ENCODE measurements around the gene GSG1L. TPM values are rescaled to one million over a fixed set of nuclear protein-coding genes. Genes with fewer than 3 reads are reported as not detected.
"Not testable (repeated sequence)": the region's sequence is repeated elsewhere in the genome, so short reads cannot be mapped to it uniquely, and the experiment has no call there.

GSG1L gene
- total RNA-seq, 1 experiment from 2014 or later, result not detected

- Mint-ChIP-seq H3K4me3 (ENCODE audit: low read depth, unreplicated experiment) (no peak overlapping the region), H3K27me3 (ENCODE audit: unreplicated experiment) (peaks cover 88% of the 10 kb centered on the region), H3K36me3 (ENCODE audit: insufficient read depth, unreplicated experiment) (no peaks in the 10 kb centered on the region), H3K9me3 (ENCODE audit: low read depth, unreplicated experiment) (no peaks in the 10 kb centered on the region), H3K27ac (ENCODE audit: unreplicated experiment) (no peak overlapping the region), H3K4me1 (ENCODE audit: low read depth, unreplicated experiment) (no peaks in the 10 kb centered on the region)
- no TSS peak for BruUV-seq (replicated peaks)
- TF ChIP-seq, protein P1, sequence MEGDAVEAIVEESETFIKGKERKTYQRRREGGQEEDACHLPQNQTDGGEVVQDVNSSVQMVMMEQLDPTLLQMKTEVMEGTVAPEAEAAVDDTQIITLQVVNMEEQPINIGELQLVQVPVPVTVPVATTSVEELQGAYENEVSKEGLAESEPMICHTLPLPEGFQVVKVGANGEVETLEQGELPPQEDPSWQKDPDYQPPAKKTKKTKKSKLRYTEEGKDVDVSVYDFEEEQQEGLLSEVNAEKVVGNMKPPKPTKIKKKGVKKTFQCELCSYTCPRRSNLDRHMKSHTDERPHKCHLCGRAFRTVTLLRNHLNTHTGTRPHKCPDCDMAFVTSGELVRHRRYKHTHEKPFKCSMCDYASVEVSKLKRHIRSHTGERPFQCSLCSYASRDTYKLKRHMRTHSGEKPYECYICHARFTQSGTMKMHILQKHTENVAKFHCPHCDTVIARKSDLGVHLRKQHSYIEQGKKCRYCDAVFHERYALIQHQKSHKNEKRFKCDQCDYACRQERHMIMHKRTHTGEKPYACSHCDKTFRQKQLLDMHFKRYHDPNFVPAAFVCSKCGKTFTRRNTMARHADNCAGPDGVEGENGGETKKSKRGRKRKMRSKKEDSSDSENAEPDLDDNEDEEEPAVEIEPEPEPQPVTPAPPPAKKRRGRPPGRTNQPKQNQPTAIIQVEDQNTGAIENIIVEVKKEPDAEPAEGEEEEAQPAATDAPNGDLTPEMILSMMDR (IDR thresholded peaks at IDR 0.05; ENCODE audit: unreplicated experiment), result no peak
- intact Hi-C loops (cut with micrococcal nuclease; ENCODE audit: unreplicated experiment), result no loop called here
- DNase-seq, result no peak
- CTCF ChIA-PET, result no interaction called here
Observed at GRCh38 chr16:27980076-27980775, 83.3 kb downstream of the GSG1L start.

GRCh38 chr16:27979668-27980067 lies 83.8 kb downstream of the GSG1L start:
- H3K9me3 Mint-ChIP-seq (ENCODE audit: low read depth, unreplicated experiment); intact Hi-C loops (cut with micrococcal nuclease; ENCODE audit: unreplicated experiment); H3K4me1 Mint-ChIP-seq (ENCODE audit: low read depth, unreplicated experiment); DNase-seq; H3K27ac Mint-ChIP-seq (ENCODE audit: unreplicated experiment); CTCF ChIA-PET; H3K4me3 Mint-ChIP-seq (ENCODE audit: low read depth, unreplicated experiment); H3K36me3 Mint-ChIP-seq (ENCODE audit: insufficient read depth, unreplicated experiment); BruUV-seq (replicated peaks): not testable (repeated sequence)
- H3K27me3 Mint-ChIP-seq (ENCODE audit: unreplicated experiment), result peaks cover 88% of the 10 kb centered on the region

GRCh38 chr16:27978876-27979275 lies 84.6 kb downstream of the GSG1L start:
- CTCF ChIA-PET, result no interaction called here
- Mint-ChIP-seq H3K4me3 (ENCODE audit: low read depth, unreplicated experiment) (no peak overlapping the region), H3K36me3 (ENCODE audit: insufficient read depth, unreplicated experiment) (no peaks in the 10 kb centered on the region), H3K27ac (ENCODE audit: unreplicated experiment) (no peak overlapping the region), H3K4me1 (ENCODE audit: low read depth, unreplicated experiment) (no peaks in the 10 kb centered on the region), H3K27me3 (ENCODE audit: unreplicated experiment) (peaks cover 88% of the 10 kb centered on the region), H3K9me3 (ENCODE audit: low read depth, unreplicated experiment) (no peaks in the 10 kb centered on the region)
- no peak for DNase-seq
- intact Hi-C loops (cut with micrococcal nuclease; ENCODE audit: unreplicated experiment), result no loop called here
- TF ChIP-seq, protein P1 (IDR thresholded peaks at IDR 0.05; ENCODE audit: unreplicated experiment), result no peak
- no TSS peak for BruUV-seq (replicated peaks)

DNA sequence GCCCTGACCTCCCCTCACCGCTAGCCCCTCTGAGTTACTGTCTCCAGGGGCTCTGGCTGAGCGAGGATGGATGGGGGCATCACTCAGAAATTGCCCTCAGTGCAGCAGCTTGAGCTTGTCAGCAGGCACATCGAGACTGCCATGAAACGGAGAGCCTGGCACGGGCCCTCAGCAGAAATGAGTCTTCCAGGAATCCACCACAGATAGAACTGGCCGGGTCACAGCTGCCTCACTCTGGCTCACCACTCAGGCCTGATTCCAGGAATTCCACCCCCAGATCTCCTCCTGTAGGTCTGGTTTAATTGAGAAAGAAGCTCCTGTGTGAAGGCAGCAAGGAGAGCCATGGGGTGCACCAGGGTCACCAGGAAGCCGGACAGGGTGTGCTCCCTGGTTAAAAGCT lies 85.5 kb downstream of the GSG1L start:
- BruUV-seq (replicated peaks), result no TSS peak
- Mint-ChIP-seq H3K36me3 (ENCODE audit: insufficient read depth, unreplicated experiment) (no peaks in the 10 kb centered on the region), H3K4me3 (ENCODE audit: low read depth, unreplicated experiment) (no peak overlapping the region), H3K4me1 (ENCODE audit: low read depth, unreplicated experiment) (no peaks in the 10 kb centered on the region), H3K27me3 (ENCODE audit: unreplicated experiment) (peaks cover 83% of the 10 kb centered on the region), H3K27ac (ENCODE audit: unreplicated experiment) (no peak overlapping the region), H3K9me3 (ENCODE audit: low read depth, unreplicated experiment) (no peaks in the 10 kb centered on the region)
- intact Hi-C loops (cut with micrococcal nuclease; ENCODE audit: unreplicated experiment), result no loop called here
- TF ChIP-seq, protein P1 (IDR thresholded peaks at IDR 0.05; ENCODE audit: unreplicated experiment), result no peak
- no peak for DNase-seq
- CTCF ChIA-PET, result interaction anchor here (0.7 kb wide), 1 partner anchor 67 kb away, joined by 10 read pairs; no protein-coding TSS in a partner anchor

- intact Hi-C loops (cut with micrococcal nuclease; ENCODE audit: unreplicated experiment), result no loop called here
- BruUV-seq (replicated peaks), result no TSS peak
Observed at GRCh38 chr16:27976990-27977389, 86.5 kb downstream of the GSG1L start.

More at GRCh38 chr16:27976990-27977389, 86.5 kb downstream of the GSG1L start:
- H3K4me3 Mint-ChIP-seq (ENCODE audit: low read depth, unreplicated experiment), result no peak overlapping the region
- no peak overlapping the region for H3K27ac Mint-ChIP-seq (ENCODE audit: unreplicated experiment)
- H3K27me3 Mint-ChIP-seq (ENCODE audit: unreplicated experiment), result peaks cover 73% of the 10 kb centered on the region
- H3K9me3 Mint-ChIP-seq (ENCODE audit: low read depth, unreplicated experiment), result no peaks in the 10 kb centered on the region
- TF ChIP-seq, protein P1 (IDR thresholded peaks at IDR 0.05; ENCODE audit: unreplicated experiment), result no peak
- CTCF ChIA-PET, result no interaction called here
- H3K36me3 Mint-ChIP-seq (ENCODE audit: insufficient read depth, unreplicated experiment), result no peaks in the 10 kb centered on the region
- DNase-seq, result no peak
- no peaks in the 10 kb centered on the region for H3K4me1 Mint-ChIP-seq (ENCODE audit: low read depth, unreplicated experiment)
